SK-N-SH (cell line): ENCODE measurements around the gene CTSG.
"Not testable (repeated sequence)": the region's sequence is repeated elsewhere in the genome, so short reads cannot be mapped to it uniquely, and the experiment has no call there.

Experiments used
- CHD2 ChIP-seq: fragments of 150-350 bp; IDR thresholded peaks from 2 replicates; pipeline ENCODE4 v1.6.1; 2018; ENCODE audit warnings: low read length; ENCODE audit not compliant: partially characterized antibody
- EP300 ChIP-seq, 2 experiments: IDR thresholded peaks; 2 replicates each; pipeline versions ENCODE4 v1.4.0 to v1.6.1; 2012; ENCODE audit warnings: borderline replicate concordance in 1 of 2, low read depth in 1 of 2, low read length in 1 of 2
- FOXM1 ChIP-seq: IDR thresholded peaks from 2 replicates; pipeline ENCODE4 v1.4.0; 2012; ENCODE audit warnings: low read depth, mild to moderate bottlenecking
- POLR2AphosphoS5 ChIP-seq: IDR thresholded peaks from 2 replicates; pipeline ENCODE4 v1.6.1; 2012; ENCODE audit warnings: low read depth, low read length
- RFX5 ChIP-seq: IDR thresholded peaks from 2 replicates; pipeline ENCODE4 v1.6.1; 2012; ENCODE audit warnings: mild to moderate bottlenecking, improper control_type of control experiment, low read length
- RXRA ChIP-seq: IDR thresholded peaks from 2 replicates; pipeline ENCODE4 v1.4.0; 2012; ENCODE audit warnings: low read depth, mild to moderate bottlenecking, borderline replicate concordance
- TAF1 ChIP-seq: IDR thresholded peaks from 2 replicates; pipeline ENCODE4 v1.6.1; 2012; ENCODE audit warnings: low read depth, mild to moderate bottlenecking, low read length, moderate library complexity, borderline replicate concordance
- TF ChIP-seq, protein P1 (sequence below): fragments of 200-600 bp; sonication (generic); IDR thresholded peaks from 2 replicates; pipeline ENCODE4 v1.6.1; 2017; ENCODE audit warnings: antibody characterized with exemption, mild to moderate bottlenecking, moderate library complexity
- TF ChIP-seq, protein P2 (sequence below): IDR thresholded peaks from 2 replicates; pipeline ENCODE4 v1.4.0; 2012; ENCODE audit warnings: low read depth
- TF ChIP-seq, protein P3 (sequence below): IDR thresholded peaks from 2 replicates; pipeline ENCODE4; 2012

DNA sequence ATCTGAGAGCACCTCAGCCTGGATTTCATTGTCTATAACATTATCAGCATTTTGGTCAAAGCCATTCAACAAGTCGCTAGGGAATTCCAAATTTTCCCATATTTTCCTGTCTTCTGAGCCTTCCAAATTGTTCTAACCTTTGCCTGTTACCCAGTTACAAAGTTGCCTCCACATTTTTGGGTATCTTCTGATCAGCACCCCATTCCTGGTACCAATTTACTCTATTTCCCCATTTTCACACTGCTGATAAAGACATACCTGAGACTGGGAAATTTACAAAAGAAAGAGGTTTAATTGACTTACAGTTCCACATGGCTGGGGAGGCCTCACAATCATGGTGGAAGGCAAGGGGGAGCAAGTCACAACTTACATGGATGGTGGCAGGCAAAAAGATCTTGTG is 27.0 kb downstream of the CTSG start:
- TF ChIP-seq, protein P1, sequence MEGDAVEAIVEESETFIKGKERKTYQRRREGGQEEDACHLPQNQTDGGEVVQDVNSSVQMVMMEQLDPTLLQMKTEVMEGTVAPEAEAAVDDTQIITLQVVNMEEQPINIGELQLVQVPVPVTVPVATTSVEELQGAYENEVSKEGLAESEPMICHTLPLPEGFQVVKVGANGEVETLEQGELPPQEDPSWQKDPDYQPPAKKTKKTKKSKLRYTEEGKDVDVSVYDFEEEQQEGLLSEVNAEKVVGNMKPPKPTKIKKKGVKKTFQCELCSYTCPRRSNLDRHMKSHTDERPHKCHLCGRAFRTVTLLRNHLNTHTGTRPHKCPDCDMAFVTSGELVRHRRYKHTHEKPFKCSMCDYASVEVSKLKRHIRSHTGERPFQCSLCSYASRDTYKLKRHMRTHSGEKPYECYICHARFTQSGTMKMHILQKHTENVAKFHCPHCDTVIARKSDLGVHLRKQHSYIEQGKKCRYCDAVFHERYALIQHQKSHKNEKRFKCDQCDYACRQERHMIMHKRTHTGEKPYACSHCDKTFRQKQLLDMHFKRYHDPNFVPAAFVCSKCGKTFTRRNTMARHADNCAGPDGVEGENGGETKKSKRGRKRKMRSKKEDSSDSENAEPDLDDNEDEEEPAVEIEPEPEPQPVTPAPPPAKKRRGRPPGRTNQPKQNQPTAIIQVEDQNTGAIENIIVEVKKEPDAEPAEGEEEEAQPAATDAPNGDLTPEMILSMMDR: not testable (repeated sequence)
- not testable (repeated sequence) for TF ChIP-seq CHD2; TAF1; EP300 (IDR thresholded peaks at IDR 0.05; ENCODE audit: borderline replicate concordance in 1 of 2, low read depth in 1 of 2, low read length in 1 of 2); FOXM1; RFX5; RXRA; POLR2AphosphoS5
- TF ChIP-seq, protein P2, sequence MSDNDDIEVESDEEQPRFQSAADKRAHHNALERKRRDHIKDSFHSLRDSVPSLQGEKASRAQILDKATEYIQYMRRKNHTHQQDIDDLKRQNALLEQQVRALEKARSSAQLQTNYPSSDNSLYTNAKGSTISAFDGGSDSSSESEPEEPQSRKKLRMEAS: not testable (repeated sequence)
- TF ChIP-seq, protein P3, sequence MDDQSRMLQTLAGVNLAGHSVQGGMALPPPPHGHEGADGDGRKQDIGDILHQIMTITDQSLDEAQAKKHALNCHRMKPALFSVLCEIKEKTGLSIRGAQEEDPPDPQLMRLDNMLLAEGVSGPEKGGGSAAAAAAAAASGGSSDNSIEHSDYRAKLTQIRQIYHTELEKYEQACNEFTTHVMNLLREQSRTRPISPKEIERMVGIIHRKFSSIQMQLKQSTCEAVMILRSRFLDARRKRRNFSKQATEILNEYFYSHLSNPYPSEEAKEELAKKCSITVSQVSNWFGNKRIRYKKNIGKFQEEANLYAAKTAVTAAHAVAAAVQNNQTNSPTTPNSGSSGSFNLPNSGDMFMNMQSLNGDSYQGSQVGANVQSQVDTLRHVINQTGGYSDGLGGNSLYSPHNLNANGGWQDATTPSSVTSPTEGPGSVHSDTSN: not testable (repeated sequence)
